AG09309 (cell line): Measurements from ENCODE around the gene ELK3.

Experiments
- DNase-seq: peaks from one replicate; pipeline ENCODE4 v3.0.0-alpha.2; 2010; ENCODE audit warnings: low read depth
- H3K4me3 ChIP-seq: 2 replicates; pipeline ENCODE4 v1.5.1; 2011; ENCODE audit warnings: mild to moderate bottlenecking, low read depth, low read length, moderate library complexity; ENCODE audit not compliant: control insufficient read depth
- TF ChIP-seq, protein P1 (sequence below): IDR thresholded peaks from 2 replicates; pipeline ENCODE4 v1.5.1; 2011; ENCODE audit warnings: mild to moderate bottlenecking, low read depth, low read length, inconsistent platforms; ENCODE audit not compliant: insufficient read depth, control insufficient read depth; ENCODE audit errors: missing control alignments

Gene ELK3

DNA sequence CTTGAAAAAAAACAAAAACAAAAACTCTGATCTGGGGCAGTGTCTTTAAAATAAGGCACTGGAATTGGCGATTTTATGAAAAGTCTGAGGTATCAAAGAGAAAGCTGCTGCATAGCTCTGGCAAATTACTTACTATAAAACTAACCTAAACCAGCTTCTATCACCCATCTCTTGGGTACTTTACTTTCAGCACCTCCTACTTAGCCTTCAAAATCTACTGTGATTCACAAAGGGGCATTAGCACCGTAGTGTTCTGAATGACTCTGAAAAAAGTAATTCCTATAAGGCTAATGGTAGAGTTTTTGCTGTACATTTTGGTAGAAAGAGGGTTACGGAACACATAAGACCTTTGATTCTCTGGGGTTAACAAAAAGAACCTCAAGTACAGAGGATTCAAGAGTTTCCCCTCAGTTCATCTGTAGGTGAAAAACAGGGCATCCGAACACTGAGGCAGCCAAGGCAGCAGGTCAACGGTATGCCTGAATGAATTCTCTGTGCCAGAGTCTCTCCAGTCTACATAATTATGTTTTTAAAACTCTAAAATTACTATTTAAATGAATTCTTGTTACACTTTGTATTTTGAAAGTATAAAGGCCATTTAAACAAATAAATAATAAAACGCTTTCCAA is 101.5 kb downstream of the ELK3 start:
- DNase-seq, result no peak
- TF ChIP-seq, protein P1, sequence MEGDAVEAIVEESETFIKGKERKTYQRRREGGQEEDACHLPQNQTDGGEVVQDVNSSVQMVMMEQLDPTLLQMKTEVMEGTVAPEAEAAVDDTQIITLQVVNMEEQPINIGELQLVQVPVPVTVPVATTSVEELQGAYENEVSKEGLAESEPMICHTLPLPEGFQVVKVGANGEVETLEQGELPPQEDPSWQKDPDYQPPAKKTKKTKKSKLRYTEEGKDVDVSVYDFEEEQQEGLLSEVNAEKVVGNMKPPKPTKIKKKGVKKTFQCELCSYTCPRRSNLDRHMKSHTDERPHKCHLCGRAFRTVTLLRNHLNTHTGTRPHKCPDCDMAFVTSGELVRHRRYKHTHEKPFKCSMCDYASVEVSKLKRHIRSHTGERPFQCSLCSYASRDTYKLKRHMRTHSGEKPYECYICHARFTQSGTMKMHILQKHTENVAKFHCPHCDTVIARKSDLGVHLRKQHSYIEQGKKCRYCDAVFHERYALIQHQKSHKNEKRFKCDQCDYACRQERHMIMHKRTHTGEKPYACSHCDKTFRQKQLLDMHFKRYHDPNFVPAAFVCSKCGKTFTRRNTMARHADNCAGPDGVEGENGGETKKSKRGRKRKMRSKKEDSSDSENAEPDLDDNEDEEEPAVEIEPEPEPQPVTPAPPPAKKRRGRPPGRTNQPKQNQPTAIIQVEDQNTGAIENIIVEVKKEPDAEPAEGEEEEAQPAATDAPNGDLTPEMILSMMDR, result no peak
- H3K4me3 ChIP-seq, result no peak overlapping the region

DNA sequence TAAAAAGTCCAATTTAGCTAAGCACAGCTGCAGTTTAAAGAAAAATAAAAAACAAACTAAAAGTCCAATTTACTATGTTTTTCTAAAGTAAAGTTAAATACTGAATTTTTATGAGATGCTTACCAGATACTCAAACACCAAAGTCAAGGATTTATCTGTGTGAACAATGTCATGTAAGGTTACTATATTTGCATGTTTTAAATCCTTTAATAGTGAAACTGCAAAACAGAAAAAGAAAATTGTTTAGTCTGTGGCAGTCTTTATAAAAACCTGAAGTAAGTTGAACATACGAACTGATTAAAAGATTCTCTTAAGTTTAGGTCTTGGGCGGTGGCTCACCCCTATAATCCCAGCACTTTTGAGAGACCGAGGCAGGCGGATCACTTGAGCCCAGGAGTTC is 103.3 kb downstream of the ELK3 start:
- no peak overlapping the region for H3K4me3 ChIP-seq
- DNase-seq, result no peak
- TF ChIP-seq, protein P1, result no peak

DNA sequence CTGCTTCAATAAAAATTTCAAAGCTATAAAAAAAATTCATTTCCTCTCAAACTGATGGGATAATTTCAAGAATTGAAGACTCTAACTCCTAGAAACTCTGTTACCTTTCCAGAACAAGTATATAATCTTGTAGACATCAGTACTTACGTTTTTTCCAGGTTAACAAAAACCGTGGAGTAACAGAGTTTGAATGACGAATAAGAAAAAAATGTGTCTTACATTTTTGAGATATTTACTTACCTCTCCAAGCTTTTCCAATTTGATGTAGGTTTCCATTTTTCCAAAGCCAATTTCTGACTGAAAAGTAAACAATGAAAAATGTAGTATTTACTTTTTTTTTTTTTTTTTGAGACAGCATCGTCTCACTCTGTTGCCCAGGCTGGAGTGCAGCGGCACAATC is 105.9 kb downstream of the ELK3 start:
- no peak overlapping the region for H3K4me3 ChIP-seq
- TF ChIP-seq, protein P1, result no peak

DNA sequence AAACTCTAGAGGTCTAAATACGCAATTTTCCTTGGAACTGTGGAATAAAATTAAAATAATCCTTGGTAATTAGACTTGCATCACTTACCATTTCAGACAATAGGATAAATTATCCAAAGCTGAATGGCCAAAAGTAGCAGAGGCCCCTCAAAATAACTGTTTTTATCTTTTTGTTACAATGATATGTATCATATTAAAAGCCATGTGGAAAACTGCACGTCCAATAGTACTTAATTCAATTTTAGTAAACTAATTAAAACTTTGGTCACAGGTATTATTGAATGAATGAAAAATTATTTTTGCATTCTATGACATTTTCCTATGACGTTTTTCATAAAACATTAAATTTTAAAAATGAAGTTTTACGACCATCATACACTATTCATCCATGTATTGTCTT is 107.6 kb downstream of the ELK3 start:
- no peak for DNase-seq
- TF ChIP-seq, protein P1, result no peak
- no peak overlapping the region for H3K4me3 ChIP-seq

More for the DNA sequence above, 105.9 kb downstream of the ELK3 start:
- no peak for DNase-seq

DNA sequence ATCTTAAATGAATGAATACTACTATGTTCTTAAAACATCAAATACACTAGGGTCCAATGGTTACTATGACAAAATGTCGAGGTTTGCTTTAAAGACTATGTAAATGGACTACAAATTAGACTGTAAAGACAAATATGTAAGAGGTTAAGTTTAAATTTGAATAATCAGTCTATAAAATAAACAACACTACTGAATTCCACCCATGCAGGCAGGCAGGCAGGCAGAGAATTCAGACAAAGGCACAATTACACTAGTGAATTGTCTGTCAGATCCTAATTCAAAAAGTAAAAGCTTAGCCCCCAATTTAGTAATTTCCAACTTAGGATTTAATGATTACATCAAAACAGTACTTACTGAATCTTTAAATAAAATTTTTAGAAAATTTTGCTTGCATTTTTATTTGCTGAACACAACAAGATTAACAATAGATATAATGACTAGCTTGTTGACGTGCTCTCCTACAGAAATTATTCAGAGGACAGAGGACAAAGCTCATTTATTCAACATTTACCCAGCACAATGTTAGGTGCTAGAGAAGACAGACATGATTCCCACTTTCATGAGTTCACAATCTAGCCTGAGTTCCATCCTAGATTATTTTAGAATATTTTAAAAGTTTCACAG is 108.6 kb downstream of the ELK3 start:
- H3K4me3 ChIP-seq, result no peak overlapping the region
- no peak for DNase-seq
- TF ChIP-seq, protein P1, result no peak

DNA sequence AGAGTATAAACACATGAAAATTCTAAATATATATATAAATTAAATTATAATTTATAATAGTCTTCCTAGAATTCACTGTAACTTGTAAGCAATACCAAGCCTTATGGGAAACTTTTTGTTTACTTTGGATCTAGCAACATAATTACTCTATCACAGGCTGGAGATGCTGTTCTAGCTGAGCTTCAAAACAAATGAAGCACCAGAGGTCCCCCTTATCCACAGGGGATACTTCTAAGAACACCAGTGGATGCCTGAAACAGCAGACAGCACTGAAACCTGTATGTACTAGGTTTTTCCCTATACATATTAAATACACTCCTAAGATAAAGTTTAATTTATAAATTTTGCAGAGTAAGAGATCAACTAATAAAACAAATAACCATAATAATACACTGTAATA is 109.5 kb downstream of the ELK3 start:
- no peak overlapping the region for H3K4me3 ChIP-seq
- DNase-seq, result no peak
- TF ChIP-seq, protein P1, result no peak
